Measurements from ENCODE around the gene PNMA8A. TPM values are rescaled to one million over a fixed set of nuclear protein-coding genes. Genes with fewer than 3 reads are reported as not detected.

The PNMA8A gene
- polyA plus RNA-seq, 1 donor from 2014 or later, result 234 TPM

DNA sequence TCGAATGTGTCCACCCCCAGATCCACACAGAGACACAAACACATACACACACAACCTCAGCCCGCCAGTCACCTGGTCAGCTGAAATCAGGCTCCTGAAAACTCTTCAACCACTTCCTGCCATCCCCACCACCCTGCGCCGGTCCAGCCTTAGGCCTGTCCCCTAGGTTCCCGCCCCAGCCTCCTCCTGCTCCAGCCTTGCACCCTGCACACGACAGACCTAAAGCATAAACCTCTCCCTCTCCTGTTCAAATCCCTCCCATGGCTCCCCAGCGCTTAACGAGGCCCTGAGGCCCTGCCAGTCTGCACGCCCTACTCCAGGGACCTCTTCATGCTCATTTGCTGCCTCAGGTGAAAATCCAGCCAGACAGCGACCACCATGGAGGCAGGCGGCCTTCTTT, 17.2 kb upstream of the PNMA8A start:
- no peak overlapping the region for H3K9ac ChIP-seq (ENCODE audit: low read length)
- no peaks in the 10 kb centered on the region for H3K9me2 ChIP-seq (ENCODE audit: insufficient read depth, low read length)
- no peak overlapping the region for H2AFZ ChIP-seq (ENCODE audit: low read depth, low read length)
- H3K36me3 ChIP-seq (ENCODE audit: insufficient read depth, low read length), result no peaks in the 10 kb centered on the region
- no peaks in the 10 kb centered on the region for H4K20me1 ChIP-seq (ENCODE audit: insufficient read depth)
- peaks cover 27% of the 10 kb centered on the region for H3K27me3 ChIP-seq (ENCODE audit: insufficient read depth, low read depth, low read length)
- no peaks in the 10 kb centered on the region for H3K79me2 ChIP-seq (replicated peaks; ENCODE audit: insufficient read depth, low read length)
- no peak overlapping the region for H3K4me2 ChIP-seq (ENCODE audit: low read length)
- no peak overlapping the region for H3K27ac ChIP-seq (ENCODE audit: low read length)
- H3K9me3 ChIP-seq (ENCODE audit: low read length), result no peaks in the 10 kb centered on the region
- no peaks in the 10 kb centered on the region for H3F3A ChIP-seq (ENCODE audit: insufficient read depth, low read length, poor library complexity, severe bottlenecking)
- H3K4me3 ChIP-seq (ENCODE audit: low read length), result no peak overlapping the region
- no peak for TF ChIP-seq SMC3 (conservative IDR thresholded peaks at IDR 0.05; ENCODE audit: poor library complexity)
- no peak for TF ChIP-seq MXI1 (conservative IDR thresholded peaks at IDR 0.05; ENCODE audit: poor library complexity, severe bottlenecking)
- no peak for TF ChIP-seq RAD21 (conservative IDR thresholded peaks at IDR 0.05)
- TF ChIP-seq, protein P1, sequence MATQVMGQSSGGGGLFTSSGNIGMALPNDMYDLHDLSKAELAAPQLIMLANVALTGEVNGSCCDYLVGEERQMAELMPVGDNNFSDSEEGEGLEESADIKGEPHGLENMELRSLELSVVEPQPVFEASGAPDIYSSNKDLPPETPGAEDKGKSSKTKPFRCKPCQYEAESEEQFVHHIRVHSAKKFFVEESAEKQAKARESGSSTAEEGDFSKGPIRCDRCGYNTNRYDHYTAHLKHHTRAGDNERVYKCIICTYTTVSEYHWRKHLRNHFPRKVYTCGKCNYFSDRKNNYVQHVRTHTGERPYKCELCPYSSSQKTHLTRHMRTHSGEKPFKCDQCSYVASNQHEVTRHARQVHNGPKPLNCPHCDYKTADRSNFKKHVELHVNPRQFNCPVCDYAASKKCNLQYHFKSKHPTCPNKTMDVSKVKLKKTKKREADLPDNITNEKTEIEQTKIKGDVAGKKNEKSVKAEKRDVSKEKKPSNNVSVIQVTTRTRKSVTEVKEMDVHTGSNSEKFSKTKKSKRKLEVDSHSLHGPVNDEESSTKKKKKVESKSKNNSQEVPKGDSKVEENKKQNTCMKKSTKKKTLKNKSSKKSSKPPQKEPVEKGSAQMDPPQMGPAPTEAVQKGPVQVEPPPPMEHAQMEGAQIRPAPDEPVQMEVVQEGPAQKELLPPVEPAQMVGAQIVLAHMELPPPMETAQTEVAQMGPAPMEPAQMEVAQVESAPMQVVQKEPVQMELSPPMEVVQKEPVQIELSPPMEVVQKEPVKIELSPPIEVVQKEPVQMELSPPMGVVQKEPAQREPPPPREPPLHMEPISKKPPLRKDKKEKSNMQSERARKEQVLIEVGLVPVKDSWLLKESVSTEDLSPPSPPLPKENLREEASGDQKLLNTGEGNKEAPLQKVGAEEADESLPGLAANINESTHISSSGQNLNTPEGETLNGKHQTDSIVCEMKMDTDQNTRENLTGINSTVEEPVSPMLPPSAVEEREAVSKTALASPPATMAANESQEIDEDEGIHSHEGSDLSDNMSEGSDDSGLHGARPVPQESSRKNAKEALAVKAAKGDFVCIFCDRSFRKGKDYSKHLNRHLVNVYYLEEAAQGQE (IDR thresholded peaks at IDR 0.05; ENCODE audit: borderline replicate concordance), result no peak
- no peak for TF ChIP-seq EZH2 (IDR thresholded peaks at IDR 0.05; ENCODE audit: borderline replicate concordance, insufficient read depth, low read length, poor library complexity, severe bottlenecking)
- no peak for TF ChIP-seq TAF1 (IDR thresholded peaks at IDR 0.05; ENCODE audit: low read depth)
- TF ChIP-seq EP300 (conservative IDR thresholded peaks at IDR 0.05; ENCODE audit: poor library complexity, severe bottlenecking), result no peak
- TF ChIP-seq, protein P2, sequence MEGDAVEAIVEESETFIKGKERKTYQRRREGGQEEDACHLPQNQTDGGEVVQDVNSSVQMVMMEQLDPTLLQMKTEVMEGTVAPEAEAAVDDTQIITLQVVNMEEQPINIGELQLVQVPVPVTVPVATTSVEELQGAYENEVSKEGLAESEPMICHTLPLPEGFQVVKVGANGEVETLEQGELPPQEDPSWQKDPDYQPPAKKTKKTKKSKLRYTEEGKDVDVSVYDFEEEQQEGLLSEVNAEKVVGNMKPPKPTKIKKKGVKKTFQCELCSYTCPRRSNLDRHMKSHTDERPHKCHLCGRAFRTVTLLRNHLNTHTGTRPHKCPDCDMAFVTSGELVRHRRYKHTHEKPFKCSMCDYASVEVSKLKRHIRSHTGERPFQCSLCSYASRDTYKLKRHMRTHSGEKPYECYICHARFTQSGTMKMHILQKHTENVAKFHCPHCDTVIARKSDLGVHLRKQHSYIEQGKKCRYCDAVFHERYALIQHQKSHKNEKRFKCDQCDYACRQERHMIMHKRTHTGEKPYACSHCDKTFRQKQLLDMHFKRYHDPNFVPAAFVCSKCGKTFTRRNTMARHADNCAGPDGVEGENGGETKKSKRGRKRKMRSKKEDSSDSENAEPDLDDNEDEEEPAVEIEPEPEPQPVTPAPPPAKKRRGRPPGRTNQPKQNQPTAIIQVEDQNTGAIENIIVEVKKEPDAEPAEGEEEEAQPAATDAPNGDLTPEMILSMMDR (IDR thresholded peaks at IDR 0.05; ENCODE audit: poor library complexity, severe bottlenecking), result no peak
- TF ChIP-seq POLR2AphosphoS5 (IDR thresholded peaks at IDR 0.05), result no peak

DNA sequence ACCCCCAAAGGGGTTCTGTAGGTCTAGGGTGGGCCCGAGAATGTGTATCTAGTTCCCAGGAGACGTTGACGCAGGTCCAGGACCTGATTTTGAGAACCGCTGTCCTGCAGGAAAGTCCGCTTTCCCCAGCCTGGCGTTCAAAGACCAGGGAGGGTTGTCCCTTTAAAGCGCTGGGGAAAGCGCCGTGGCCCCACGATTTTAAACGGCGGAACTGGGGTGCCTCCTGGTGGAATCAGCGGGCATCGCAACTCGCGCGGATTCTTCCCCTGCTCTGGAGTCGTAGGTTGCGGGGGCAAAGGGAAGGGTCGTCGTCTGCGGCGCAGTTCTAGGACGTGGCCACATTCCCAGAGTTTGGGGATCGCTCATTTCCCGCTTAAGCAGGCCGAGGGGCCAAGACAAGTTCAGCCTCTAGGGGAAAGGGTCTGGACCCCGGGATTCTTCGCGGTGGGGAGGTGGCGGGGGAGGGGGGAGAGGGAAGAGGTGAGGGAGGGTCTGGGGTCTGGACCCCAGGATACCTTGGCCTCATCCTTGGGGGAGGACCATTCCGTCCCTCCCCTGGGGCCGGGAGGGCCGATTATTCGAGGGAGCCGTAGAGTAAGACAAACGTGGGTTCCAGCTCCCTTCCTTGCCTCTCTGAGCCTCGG, 16.6 kb upstream of the PNMA8A start:
- no peaks in the 10 kb centered on the region for H3F3A ChIP-seq (ENCODE audit: insufficient read depth, low read length, poor library complexity, severe bottlenecking)
- no peak overlapping the region for H3K4me2 ChIP-seq (ENCODE audit: low read length)
- no peak overlapping the region for H2AFZ ChIP-seq (ENCODE audit: low read depth, low read length)
- no peaks in the 10 kb centered on the region for H3K9me3 ChIP-seq (ENCODE audit: low read length)
- peak; percentile 99 for TF ChIP-seq RAD21 (conservative IDR thresholded peaks at IDR 0.05)
- no peak for TF ChIP-seq POLR2AphosphoS5 (IDR thresholded peaks at IDR 0.05)
- no peak for TF ChIP-seq TAF1 (IDR thresholded peaks at IDR 0.05; ENCODE audit: low read depth)
- TF ChIP-seq EZH2 (IDR thresholded peaks at IDR 0.05; ENCODE audit: borderline replicate concordance, insufficient read depth, low read length, poor library complexity, severe bottlenecking), result no peak
- TF ChIP-seq, protein P2 (IDR thresholded peaks at IDR 0.05; ENCODE audit: poor library complexity, severe bottlenecking), result peak; percentile 98
- peak; percentile 42 for TF ChIP-seq EP300 (conservative IDR thresholded peaks at IDR 0.05; ENCODE audit: poor library complexity, severe bottlenecking)
- TF ChIP-seq MXI1 (conservative IDR thresholded peaks at IDR 0.05; ENCODE audit: poor library complexity, severe bottlenecking), result no peak
- peak; percentile 100 for TF ChIP-seq SMC3 (conservative IDR thresholded peaks at IDR 0.05; ENCODE audit: poor library complexity)
- TF ChIP-seq, protein P1 (IDR thresholded peaks at IDR 0.05; ENCODE audit: borderline replicate concordance), result no peak
- H3K27me3 ChIP-seq (ENCODE audit: insufficient read depth, low read depth, low read length), result peaks cover 25% of the 10 kb centered on the region
- H3K36me3 ChIP-seq (ENCODE audit: insufficient read depth, low read length), result no peaks in the 10 kb centered on the region
- no peaks in the 10 kb centered on the region for H3K9me2 ChIP-seq (ENCODE audit: insufficient read depth, low read length)
- peak overlapping the region; percentile 55 for H3K4me3 ChIP-seq (ENCODE audit: low read length)
- peak overlapping the region; percentile 24 for H3K27ac ChIP-seq (ENCODE audit: low read length)
- H4K20me1 ChIP-seq (ENCODE audit: insufficient read depth), result no peaks in the 10 kb centered on the region
- no peaks in the 10 kb centered on the region for H3K79me2 ChIP-seq (replicated peaks; ENCODE audit: insufficient read depth, low read length)
- H3K9ac ChIP-seq (ENCODE audit: low read length), result peak overlapping the region; percentile 51

Measured in neural cell (in vitro differentiated cells).